Measurements from ENCODE around the gene EPAS1. TPM values are rescaled to one million over a fixed set of nuclear protein-coding genes. Genes with fewer than 3 reads are reported as not detected.
A peak's percentile ranks its signal among the peaks of the same experiment; 100 is the strongest.

Gene EPAS1
- total RNA-seq, 4 donors from 2014 or later = 124 to 563 (median 182) TPM

DNA sequence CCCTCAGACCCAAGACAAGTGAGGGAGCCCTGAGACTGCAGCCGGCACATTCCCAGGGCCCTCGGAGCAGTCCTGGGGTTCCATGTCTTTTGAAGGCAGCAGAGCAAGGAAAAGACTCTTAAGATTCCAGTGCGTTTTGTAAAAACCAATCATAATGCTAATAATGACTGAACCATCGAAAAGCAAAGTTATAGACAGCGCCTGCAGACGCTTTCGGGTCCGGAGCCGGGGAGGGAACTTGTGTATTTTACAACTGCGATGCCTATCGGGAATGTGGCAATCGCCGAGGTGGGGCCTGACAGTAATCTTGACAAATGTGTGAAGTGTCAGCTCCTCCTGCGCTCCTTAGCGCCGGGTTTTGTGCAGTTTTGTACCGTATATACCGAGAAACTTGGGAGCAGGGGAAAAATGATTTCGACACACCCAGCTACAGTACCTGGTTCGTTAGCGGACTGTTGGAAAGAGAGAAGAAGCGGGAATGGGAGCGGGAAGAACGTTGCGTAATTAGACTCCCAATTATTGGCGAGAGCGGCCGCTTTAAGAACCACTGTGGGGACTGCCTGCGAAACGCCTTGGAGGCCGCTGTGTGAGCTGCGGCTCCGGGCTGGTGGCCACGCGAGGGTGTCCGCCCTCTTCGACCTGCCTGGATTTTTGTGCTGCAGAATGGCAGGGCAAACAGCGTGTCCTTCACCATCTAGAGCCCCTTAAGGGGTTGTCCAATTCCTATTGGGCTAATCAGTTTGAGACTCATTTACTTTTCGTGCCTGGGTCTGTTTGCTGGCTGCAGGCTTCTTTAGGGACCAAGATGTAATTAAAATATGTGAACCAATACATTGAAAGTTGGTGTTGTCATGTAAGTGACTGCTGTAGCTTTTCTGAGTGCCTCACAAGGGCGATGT, 2.4 kb downstream of the EPAS1 start:
- Histone ChIP-seq H3K4me1 (peaks cover 12 to 13% of the 10 kb centered on the region in 2 donors), H3K4me3 (replicated peaks in 1 of 3) (peak overlapping the region; percentile 33 to 95 (median 34)), H3K27me3 (no peaks in the 10 kb centered on the region), H3K27ac (peak overlapping the region; percentile 77 to 98 (median 93)), H3K9me3 (no peaks in the 10 kb centered on the region), H3K36me3 (peaks cover 0 to 4% of the 10 kb centered on the region in 2 donors)
- peak; percentile 85 to 88 for DNase-seq
- 2 to 9% methylated on average over 39 to 40 of the region's 40 CpGs for WGBS, 2 donors
- TF ChIP-seq, protein P1, sequence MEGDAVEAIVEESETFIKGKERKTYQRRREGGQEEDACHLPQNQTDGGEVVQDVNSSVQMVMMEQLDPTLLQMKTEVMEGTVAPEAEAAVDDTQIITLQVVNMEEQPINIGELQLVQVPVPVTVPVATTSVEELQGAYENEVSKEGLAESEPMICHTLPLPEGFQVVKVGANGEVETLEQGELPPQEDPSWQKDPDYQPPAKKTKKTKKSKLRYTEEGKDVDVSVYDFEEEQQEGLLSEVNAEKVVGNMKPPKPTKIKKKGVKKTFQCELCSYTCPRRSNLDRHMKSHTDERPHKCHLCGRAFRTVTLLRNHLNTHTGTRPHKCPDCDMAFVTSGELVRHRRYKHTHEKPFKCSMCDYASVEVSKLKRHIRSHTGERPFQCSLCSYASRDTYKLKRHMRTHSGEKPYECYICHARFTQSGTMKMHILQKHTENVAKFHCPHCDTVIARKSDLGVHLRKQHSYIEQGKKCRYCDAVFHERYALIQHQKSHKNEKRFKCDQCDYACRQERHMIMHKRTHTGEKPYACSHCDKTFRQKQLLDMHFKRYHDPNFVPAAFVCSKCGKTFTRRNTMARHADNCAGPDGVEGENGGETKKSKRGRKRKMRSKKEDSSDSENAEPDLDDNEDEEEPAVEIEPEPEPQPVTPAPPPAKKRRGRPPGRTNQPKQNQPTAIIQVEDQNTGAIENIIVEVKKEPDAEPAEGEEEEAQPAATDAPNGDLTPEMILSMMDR (IDR thresholded peaks at IDR 0.05) = peak in 1 of 6 experiments; percentile 11
- TF ChIP-seq POLR2A (IDR thresholded peaks at IDR 0.05) = peak in 1 of 2 donors; percentile 60
- intact Hi-C loops (cut with DNase I) = loop anchor here (5.0 kb wide), 2 partner anchors 68 to 237 kb away; no protein-coding TSS in a partner anchor

DNA sequence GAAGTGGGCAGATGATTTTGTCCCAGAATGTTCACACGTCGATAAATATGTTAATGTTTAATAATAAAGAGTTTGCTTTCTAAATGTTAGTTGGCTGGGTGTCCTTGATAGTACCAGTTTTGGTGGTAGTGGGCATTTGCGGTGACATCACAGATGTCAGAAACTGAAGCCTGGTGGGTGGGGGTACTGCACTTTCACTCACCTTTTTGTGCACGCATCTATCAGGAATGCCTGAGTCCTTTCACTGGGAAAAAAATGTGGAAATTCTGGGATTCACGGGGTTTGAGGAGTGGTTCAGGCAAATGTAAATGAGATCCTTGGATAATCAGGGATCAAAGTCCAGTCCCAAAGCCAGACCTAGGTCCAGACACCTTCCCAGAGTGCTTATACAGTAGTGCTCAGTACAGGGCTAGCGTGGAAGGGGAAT, 3.2 kb downstream of the EPAS1 start:
- DNase-seq = no peak
- intact Hi-C loops (cut with DNase I) = no loop called here
- TF ChIP-seq, protein P1 (IDR thresholded peaks at IDR 0.05) = no peak
- TF ChIP-seq POLR2A (IDR thresholded peaks at IDR 0.05) = no peak
- H3K27me3 ChIP-seq = no peaks in the 10 kb centered on the region
- H3K36me3 ChIP-seq = peaks cover 0 to 4% of the 10 kb centered on the region in 2 donors
- 78 to 81% methylated on average over 6 of the region's 6 CpGs for WGBS, 2 donors
- peak overlapping the region in 2 of 3 donors; percentile 33 to 95 for H3K4me3 ChIP-seq (replicated peaks in 1 of 3)
- peak overlapping the region; percentile 77 to 98 (median 93) for H3K27ac ChIP-seq
- H3K4me1 ChIP-seq = peaks cover 13 to 19% of the 10 kb centered on the region in 2 donors
- H3K9me3 ChIP-seq = no peaks in the 10 kb centered on the region

DNA sequence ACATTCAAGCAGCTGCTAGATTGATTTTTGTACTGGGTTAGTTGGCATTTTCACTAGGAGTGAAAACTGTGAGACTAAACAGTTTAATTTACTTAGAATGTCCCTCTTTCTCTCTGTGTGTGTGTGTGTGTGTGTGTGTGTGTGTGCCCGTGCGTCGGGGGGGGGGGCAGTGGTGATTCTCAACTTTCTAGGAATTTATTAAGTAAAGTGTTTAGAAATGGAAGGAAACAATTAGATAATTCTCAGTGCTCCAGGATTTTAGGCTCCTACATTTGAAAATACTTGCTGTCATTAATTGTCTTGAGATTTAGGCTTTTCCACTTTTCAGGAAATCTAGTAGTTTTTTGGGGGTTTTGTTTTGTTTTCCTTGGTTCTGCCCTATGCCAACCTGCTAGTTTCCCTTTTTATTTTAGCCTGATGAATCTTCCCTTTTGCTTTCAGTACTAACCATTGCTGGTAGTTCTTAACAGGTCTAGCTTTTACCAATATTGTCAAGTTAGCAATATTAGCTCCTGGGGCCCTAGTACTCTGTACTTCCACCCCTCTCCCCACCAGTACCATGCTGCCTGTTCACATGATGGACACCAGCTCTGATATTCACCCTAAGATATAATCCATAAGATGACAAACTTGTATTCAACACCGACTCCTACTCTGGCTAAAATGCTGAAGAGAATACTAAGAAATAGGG, 4.9 kb downstream of the EPAS1 start:
- TF ChIP-seq, protein P1 (IDR thresholded peaks at IDR 0.05) = no peak
- Histone ChIP-seq H3K27ac (peak overlapping the region in 1 of 3 donors; percentile 42), H3K36me3 (peaks cover 0 to 4% of the 10 kb centered on the region in 2 donors), H3K4me1 (peaks cover 29 to 30% of the 10 kb centered on the region in 2 donors), H3K4me3 (replicated peaks in 1 of 3) (peak overlapping the region in 1 of 3 donors; percentile 7), H3K27me3 (no peaks in the 10 kb centered on the region), H3K9me3 (no peaks in the 10 kb centered on the region)
- intact Hi-C loops (cut with DNase I) = no loop called here
- 64 to 68% methylated on average over 4 of the region's 4 CpGs for WGBS, 2 donors
- DNase-seq = no peak

DNA sequence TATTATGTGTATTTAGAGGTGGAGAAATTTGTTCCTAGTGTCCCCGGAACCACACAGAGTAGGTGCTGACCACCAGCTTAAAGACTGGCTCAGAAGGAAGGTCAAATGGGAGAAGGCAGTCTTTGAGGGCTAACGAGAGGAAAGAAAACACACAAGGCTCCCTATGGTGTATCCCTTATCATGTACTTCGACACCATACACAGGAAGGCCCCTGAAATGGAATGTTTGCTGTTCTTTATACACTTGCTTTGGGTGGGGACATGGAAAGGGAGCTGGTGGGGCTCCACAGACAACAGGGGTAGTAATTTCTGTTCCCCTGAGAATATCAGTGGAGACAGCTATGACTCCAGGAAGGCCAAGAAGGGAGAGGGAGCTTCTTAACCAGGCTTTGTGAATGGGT, 6.0 kb downstream of the EPAS1 start:
- 83 to 89% methylated on average over 3 of the region's 3 CpGs for WGBS, 2 donors
- Histone ChIP-seq H3K9me3 (no peaks in the 10 kb centered on the region), H3K27ac (peak overlapping the region in 1 of 3 donors; percentile 19), H3K4me3 (replicated peaks in 1 of 3) (no peak overlapping the region), H3K27me3 (no peaks in the 10 kb centered on the region), H3K36me3 (peaks cover 0 to 4% of the 10 kb centered on the region in 2 donors), H3K4me1 (peaks cover 40 to 41% of the 10 kb centered on the region in 2 donors)
- DNase-seq = no peak
- TF ChIP-seq, protein P1 (IDR thresholded peaks at IDR 0.05) = no peak
- no peak for TF ChIP-seq POLR2A (IDR thresholded peaks at IDR 0.05)
- intact Hi-C loops (cut with DNase I) = no loop called here

Data from thyroid gland (tissue), 4 donors.